Activated naive CD8-positive, alpha-beta T cell (primary cell): ENCODE measurements around the gene CTNND1.

ENCODE experiments used
- H3K27ac Mint-ChIP-seq: one replicate; pipeline ENCODE4 v1.8.0; 2021; ENCODE audit warnings: mixed read lengths
- H3K27me3 Mint-ChIP-seq: one replicate; pipeline ENCODE4 v1.8.0; 2021; ENCODE audit warnings: mixed read lengths
- H3K36me3 Mint-ChIP-seq: one replicate; pipeline ENCODE4 v1.8.0; 2021; ENCODE audit warnings: mixed read lengths
- H3K4me1 Mint-ChIP-seq: one replicate; pipeline ENCODE4 v1.8.0; 2021; ENCODE audit warnings: low read depth, mixed read lengths
- H3K4me3 Mint-ChIP-seq: one replicate; pipeline ENCODE4 v1.8.0; 2021; ENCODE audit warnings: mild to moderate bottlenecking, mixed read lengths
- H3K9me3 Mint-ChIP-seq: one replicate; pipeline ENCODE4 v1.8.0; 2021; ENCODE audit warnings: low read depth, mixed read lengths

Gene CTNND1

DNA sequence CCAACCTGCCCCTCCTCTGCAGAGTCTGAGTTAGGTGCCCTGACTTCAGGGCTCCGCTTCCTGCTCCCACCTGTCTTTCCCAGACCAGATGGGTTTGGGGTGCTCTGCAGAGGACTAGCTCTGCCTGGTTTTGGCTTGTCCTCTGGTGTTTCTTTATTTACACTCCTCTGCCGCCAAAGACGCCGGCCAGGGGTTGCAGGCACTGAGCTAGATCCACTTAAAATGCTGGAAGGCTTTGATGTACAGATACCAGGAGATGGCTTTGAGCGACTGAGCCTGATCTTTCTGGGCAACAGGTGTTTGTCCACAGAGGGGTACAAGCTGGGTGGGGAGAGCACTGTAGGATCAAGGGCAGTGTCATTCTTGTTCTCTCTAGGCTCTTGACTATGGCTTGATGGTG is 16.4 kb upstream of the CTNND1 start:
- Mint-ChIP-seq H3K27ac (peak overlapping the region; percentile 82), H3K36me3 (peaks cover 12% of the 10 kb centered on the region), H3K27me3 (no peaks in the 10 kb centered on the region), H3K4me3 (peak overlapping the region; percentile 13), H3K4me1 (peaks cover 61% of the 10 kb centered on the region), H3K9me3 (no peaks in the 10 kb centered on the region)

DNA sequence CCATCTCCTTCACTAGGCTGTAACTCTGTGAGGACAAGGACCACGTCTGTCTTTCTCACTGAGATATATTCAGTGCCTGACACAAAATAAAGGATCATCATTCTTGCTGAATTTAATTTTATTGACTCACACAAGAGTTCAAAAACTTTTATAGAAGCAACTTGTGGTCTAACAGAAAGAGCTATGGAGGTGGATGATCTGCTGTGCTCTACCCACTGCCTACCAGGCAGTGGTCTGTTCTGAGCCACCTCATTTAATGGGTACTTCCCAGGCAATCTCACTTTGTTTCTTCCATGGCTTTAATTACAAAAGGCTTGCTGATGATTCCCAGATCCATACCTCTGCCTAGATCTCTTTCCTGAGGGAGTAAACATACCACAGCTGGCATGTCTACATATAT is 14.7 kb upstream of the CTNND1 start:
- no peaks in the 10 kb centered on the region for H3K27me3 Mint-ChIP-seq
- peaks cover 11% of the 10 kb centered on the region for H3K36me3 Mint-ChIP-seq
- no peaks in the 10 kb centered on the region for H3K9me3 Mint-ChIP-seq
- H3K4me3 Mint-ChIP-seq, result peak overlapping the region; percentile 20
- H3K4me1 Mint-ChIP-seq, result peaks cover 58% of the 10 kb centered on the region
- peak overlapping the region; percentile 82 for H3K27ac Mint-ChIP-seq

DNA sequence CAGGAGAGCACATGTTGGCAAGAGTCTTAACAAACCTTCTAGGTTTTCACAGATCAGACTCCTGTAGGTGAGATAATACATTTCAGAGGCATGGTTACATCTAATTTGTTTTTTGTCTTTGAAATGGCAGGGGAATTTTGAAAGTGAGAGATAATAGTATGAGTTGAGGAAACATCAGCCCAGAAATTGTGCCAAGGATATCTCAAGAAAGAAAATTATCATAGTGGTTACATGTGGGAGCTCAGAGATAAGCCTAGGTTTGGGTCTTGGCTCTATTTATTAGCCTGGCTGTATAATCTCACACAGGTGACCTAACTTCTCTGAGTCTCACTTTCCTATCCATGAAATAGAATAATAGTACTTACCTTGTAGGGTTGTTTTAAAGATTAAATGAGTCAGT is 10.4 kb upstream of the CTNND1 start:
- H3K27ac Mint-ChIP-seq, result peak overlapping the region; percentile 10
- H3K27me3 Mint-ChIP-seq, result no peaks in the 10 kb centered on the region
- H3K36me3 Mint-ChIP-seq, result no peaks in the 10 kb centered on the region
- peaks cover 25% of the 10 kb centered on the region for H3K4me1 Mint-ChIP-seq
- no peaks in the 10 kb centered on the region for H3K9me3 Mint-ChIP-seq
- H3K4me3 Mint-ChIP-seq, result no peak overlapping the region

DNA sequence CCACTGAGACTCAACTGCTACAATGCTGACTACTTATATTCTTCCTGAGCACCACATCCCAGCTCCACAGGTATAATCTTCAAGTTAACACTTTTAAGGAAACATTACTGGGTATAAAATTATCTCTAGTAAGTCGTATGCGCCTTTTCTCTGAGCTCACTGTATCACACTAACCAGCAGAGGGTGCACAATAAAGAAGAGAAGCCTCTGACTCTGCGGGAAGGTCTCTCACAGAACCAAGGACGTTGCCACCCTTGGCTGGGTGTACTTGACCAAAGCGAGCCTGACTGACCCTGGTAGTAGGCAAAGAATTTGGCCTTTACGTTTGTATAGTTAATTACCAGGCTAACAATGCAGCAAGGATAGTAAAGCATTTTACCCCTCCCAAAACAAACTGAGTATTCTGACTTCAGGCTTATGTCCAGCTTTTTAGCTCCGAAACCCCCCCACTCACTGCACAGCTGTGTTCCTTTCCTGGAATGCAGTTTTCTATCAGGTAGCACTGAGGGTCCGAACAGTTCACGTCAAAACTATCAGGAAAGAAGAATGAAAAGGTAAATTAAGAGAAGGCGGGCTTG is 9.8 kb upstream of the CTNND1 start, which contains the start of gene BTBD18:
Gene BTBD18 (minus strand): TSS at position 144 of the 578 bp plus-strand sequence. CDS start 631 bp downstream, outside the sequence.
- Mint-ChIP-seq H3K27ac (peak within 1 kb of the TSS; percentile 10), H3K36me3 (no peaks in the 10 kb centered on the region), H3K9me3 (no peaks in the 10 kb centered on the region), H3K27me3 (no peaks in the 10 kb centered on the region), H3K4me3 (no peak within 1 kb of the TSS), H3K4me1 (peaks cover 20% of the 10 kb centered on the region)

DNA sequence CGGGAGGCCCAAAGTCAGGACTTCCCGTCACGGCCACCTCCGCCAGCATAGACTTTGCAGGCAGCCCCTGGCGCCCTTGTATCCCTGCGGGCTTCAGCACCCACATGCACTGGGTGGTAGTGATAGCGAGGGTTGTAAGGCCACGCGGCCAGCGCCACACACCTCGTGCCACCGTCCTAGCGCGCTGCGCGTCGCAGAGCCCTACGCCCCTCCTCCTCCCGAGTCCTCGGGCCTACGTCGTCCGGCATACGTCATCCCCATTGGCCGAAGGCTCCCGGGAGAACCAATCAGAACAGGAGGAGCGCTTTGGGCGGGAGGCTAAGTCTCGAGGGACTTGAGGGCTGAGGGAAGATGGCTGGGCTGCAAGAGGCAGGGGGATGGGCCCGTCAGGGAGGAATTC is 8.6 kb upstream of the CTNND1 start:
- Mint-ChIP-seq H3K9me3 (no peaks in the 10 kb centered on the region), H3K36me3 (no peaks in the 10 kb centered on the region), H3K27me3 (no peaks in the 10 kb centered on the region), H3K27ac (no peak overlapping the region), H3K4me3 (no peak overlapping the region), H3K4me1 (peaks cover 14% of the 10 kb centered on the region)

DNA sequence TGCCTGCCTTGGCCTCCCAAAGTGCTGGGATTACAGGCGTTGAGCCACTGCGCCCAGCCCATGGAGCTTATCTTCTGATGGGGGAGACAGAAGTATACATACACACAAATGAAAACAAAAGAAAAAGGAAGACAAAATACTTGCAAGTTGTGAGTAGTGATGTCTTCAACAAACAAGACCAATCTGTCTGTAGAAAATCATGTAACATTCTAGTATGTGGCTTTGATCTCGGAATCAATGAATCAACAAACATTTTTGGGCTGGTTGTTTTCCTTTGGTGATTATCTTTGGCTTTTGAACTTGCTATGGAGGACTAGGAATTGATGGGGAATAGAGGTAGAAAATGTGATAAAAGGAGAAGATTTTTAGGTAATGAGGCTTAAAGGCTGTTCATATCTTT is 3.4 kb upstream of the CTNND1 start:
- Mint-ChIP-seq H3K9me3 (no peaks in the 10 kb centered on the region), H3K27me3 (no peaks in the 10 kb centered on the region), H3K27ac (no peak overlapping the region), H3K4me1 (peaks cover 19% of the 10 kb centered on the region), H3K4me3 (no peak overlapping the region), H3K36me3 (no peaks in the 10 kb centered on the region)

DNA sequence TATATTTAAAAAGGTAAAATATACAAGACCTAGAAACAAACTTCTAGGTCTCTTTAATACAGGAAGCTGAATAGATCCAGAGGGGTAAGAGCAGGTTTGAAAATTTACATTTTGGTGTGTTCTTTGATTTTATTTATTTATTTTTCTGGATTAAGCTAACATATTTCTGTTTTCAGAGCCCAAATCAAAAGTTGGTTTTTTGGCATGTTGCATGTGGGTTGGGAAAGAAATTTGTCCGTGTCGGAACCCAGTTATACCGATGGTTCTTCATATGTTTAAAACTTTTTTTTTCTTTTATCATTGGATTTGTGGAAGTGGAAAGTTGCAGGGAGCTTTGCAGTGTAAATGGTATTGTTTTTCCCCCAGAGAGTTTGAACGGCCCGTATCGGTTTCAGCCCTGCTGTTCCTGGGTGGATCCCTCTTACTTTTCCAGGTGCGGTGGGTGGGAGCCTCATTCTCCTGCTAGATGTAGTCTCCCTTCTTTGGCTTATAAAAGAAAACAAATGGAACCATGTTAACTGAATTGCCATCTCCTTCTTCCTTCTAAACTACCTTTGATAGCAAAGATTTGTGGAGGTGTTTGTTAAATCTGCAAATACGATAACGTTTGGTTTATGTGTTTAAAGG is 746 bp downstream of the CTNND1 start:
- H3K36me3 Mint-ChIP-seq, result peaks cover 4% of the 10 kb centered on the region
- no peaks in the 10 kb centered on the region for H3K9me3 Mint-ChIP-seq
- peaks cover 30% of the 10 kb centered on the region for H3K4me1 Mint-ChIP-seq
- no peak overlapping the region for H3K27ac Mint-ChIP-seq
- peak overlapping the region; percentile 18 for H3K4me3 Mint-ChIP-seq
- no peaks in the 10 kb centered on the region for H3K27me3 Mint-ChIP-seq

DNA sequence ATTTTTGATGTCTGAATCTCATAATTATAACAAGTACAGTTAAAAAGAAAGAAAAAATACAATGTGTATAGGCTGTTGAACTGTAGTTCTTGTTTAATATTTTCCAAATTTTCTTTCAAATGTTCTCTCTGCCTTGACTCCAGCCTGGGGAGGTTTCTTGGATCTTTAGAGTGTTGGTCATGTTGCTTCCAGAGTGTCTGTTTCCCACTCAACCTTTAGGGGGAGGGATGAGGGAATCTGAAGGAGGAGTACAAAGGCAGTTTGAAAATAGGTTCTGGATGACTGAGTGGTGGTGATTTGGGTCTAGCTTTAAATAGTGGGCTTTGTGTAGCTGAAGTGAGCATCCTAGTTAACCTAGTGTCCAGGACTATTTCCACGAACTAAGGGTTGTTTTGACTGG is 2.0 kb downstream of the CTNND1 start:
- no peak overlapping the region for H3K4me3 Mint-ChIP-seq
- H3K27ac Mint-ChIP-seq, result no peak overlapping the region
- peaks cover 26% of the 10 kb centered on the region for H3K4me1 Mint-ChIP-seq
- H3K36me3 Mint-ChIP-seq, result peaks cover 5% of the 10 kb centered on the region
- no peaks in the 10 kb centered on the region for H3K9me3 Mint-ChIP-seq
- no peaks in the 10 kb centered on the region for H3K27me3 Mint-ChIP-seq

DNA sequence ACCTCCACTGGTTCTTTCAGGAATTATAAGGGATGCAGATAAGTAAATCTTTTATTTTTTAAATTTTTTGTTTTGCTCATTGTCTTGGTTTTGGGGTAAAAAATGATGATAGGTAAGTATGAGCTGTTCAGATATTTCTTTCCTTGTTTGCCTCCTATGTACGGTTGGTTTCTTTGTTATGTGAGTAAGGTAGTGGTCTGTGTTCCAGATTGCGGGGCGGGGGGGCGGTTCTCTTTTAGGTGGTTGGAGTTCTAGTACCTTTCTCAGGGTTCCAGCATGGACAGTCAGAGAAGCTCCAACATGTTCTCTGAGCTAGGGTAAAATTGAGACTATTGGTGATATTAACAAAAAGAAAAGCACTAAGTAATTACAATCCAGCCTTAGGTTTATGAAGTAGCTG is 2.4 kb downstream of the CTNND1 start:
- Mint-ChIP-seq H3K36me3 (peaks cover 5% of the 10 kb centered on the region), H3K27ac (no peak overlapping the region), H3K4me1 (peaks cover 26% of the 10 kb centered on the region), H3K9me3 (no peaks in the 10 kb centered on the region), H3K4me3 (no peak overlapping the region), H3K27me3 (no peaks in the 10 kb centered on the region)

DNA sequence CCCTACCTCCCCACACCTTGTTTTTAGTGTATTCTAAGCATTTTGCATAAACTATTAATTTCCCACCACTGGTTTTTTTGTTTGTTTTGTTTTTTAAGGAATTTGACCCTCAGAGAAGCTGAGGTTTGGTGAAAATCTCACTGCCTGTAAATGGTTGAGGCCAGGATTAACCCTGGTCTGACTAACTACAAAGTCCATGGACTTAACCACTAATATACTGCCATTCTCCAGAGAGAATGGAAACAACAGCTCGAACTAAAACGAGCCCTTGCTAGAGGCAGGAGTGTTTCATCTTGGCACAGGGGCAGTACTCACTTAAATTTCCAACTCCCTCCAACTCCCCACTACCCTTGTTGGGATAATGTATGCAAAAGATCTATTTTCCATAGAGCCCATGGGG is 3.0 kb downstream of the CTNND1 start:
- Mint-ChIP-seq H3K27me3 (no peaks in the 10 kb centered on the region), H3K4me3 (no peak overlapping the region), H3K27ac (no peak overlapping the region), H3K36me3 (peaks cover 5% of the 10 kb centered on the region), H3K9me3 (no peaks in the 10 kb centered on the region), H3K4me1 (peaks cover 26% of the 10 kb centered on the region)

DNA sequence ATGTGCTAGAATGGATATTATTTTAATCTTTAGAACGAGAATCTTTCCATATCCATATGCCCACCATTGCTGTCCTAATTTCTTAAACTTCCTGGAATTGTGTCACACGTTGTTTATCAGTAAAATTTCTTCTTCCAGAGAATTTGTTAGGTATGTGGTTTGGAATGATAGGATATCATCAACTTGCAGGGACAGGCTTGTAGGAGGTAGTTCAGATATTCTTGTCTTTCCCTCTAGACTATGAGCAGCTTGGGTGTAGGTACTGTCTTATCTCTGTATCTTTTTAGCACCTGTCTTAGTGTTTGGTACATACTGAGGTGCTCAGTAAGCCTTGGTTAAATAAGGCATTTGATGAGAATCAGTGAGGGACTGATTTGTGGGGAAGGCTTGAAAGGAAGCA is 3.4 kb downstream of the CTNND1 start:
- Mint-ChIP-seq H3K27me3 (no peaks in the 10 kb centered on the region), H3K36me3 (peaks cover 5% of the 10 kb centered on the region), H3K27ac (no peak overlapping the region), H3K4me1 (peaks cover 26% of the 10 kb centered on the region), H3K4me3 (no peak overlapping the region), H3K9me3 (no peaks in the 10 kb centered on the region)

DNA sequence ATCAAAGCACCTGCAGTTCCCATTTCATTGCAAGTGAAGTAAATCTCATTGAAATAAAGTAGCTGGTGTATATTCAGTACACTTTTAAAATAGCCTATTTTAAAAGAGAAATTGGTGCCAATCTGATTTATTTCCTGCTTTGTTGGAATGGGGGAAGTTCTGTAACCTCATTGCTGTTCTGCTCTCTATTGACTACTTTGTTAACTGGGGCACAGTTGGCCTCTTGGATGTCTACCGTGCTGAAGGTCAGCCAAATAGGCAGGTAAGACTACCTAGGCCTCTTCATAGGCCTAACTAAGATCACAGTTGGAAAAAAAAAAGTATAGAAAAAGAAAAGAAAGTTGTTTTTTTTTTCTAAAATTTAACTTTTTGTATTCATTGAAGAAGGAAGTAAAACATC is 9.2 kb downstream of the CTNND1 start:
- Mint-ChIP-seq H3K27ac (no peak overlapping the region), H3K4me1 (peaks cover 8% of the 10 kb centered on the region), H3K9me3 (no peaks in the 10 kb centered on the region), H3K4me3 (no peak overlapping the region), H3K36me3 (peaks cover 11% of the 10 kb centered on the region), H3K27me3 (no peaks in the 10 kb centered on the region)

DNA sequence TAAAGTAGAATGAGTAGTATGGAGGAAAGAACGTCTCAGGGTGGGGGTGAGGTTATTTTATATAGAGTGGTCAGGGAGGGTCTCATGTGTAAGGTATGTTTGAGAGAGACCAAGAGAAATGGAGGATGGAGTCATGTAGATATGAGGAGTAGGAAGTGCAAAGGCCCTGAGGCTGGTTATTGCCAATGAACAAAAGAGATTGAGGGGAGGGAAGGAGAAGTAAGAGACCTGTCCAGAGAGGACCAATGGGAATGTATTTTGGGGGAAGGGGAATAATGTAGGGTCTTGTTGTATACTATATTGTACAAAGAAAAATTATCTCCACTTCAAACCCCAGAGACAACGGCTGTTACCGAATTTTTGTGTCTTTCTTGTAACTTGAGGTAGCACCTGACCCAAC is 9.8 kb downstream of the CTNND1 start:
- Mint-ChIP-seq H3K4me1 (peaks cover 11% of the 10 kb centered on the region), H3K4me3 (no peak overlapping the region), H3K9me3 (no peaks in the 10 kb centered on the region), H3K27ac (no peak overlapping the region), H3K27me3 (no peaks in the 10 kb centered on the region), H3K36me3 (peaks cover 10% of the 10 kb centered on the region)

DNA sequence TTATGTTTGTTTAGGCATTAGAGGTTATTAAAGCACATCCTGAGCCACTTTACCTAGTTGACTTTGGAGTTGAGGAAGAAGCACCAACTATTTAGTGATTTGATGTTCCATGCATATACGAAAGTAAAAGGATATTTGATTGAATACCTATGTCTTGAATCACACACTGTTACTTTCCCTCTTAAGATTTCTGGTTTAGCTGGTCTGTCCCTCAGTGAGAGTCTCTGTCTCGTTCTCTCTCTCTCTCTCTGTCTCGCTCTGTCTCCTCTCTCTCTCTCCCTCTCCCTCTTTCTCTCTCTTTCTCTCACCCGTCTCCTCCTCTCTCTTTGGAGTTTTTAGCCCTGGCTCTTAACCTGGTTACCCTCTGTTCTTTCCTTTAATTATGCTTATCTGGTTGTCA is 11.0 kb downstream of the CTNND1 start:
- H3K27ac Mint-ChIP-seq, result no peak overlapping the region
- peaks cover 8% of the 10 kb centered on the region for H3K36me3 Mint-ChIP-seq
- H3K4me3 Mint-ChIP-seq, result no peak overlapping the region
- H3K4me1 Mint-ChIP-seq, result peaks cover 13% of the 10 kb centered on the region
- H3K27me3 Mint-ChIP-seq, result no peaks in the 10 kb centered on the region
- no peaks in the 10 kb centered on the region for H3K9me3 Mint-ChIP-seq

DNA sequence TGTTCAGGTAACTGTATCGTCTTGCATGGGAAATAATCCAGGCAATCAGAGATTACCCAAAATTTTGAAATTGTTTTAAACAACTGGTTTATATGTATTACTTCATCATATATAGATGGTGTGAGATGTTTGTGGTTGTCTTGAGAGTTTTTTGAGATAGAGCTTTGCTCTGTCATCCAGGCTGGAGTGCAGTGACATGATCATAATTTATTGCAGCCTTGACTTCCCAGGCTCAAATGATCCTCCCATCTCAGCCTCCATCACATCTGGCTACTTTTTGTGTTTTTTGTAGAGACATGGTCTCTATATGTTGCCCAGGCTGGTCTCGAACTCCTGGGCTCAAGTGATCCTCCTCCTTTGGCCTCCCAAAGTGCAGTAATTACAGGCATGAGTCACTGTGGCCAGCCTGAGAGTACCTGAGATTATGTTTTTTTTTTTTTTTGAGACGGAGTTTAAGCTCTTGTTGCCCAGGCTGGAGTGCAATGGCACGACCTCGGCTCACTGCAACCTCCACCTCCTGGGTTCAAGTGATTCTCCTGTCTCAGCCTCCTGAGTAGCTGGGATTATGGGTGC is 11.5 kb downstream of the CTNND1 start:
- Mint-ChIP-seq H3K9me3 (no peaks in the 10 kb centered on the region), H3K36me3 (peaks cover 8% of the 10 kb centered on the region), H3K4me3 (no peak overlapping the region), H3K4me1 (peaks cover 15% of the 10 kb centered on the region), H3K27ac (no peak overlapping the region), H3K27me3 (no peaks in the 10 kb centered on the region)

DNA sequence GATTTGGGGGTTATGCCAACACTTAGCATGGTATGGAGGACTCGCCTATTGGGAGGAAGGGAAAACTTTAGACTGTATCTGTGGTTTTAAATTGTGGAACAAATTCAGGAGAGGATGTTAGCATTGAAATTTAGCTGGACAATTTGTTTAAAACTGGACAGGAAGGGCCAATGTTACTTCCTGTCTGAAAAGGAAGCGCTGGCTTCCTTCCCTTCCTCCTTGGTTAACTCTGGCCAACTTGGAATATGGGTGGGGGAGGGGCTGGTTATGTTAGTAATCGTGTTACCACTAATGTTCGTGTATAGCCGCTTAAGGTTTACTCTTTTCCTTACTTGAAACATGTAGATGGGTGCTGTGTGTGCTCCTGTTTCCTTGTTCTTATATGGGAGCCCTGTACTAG is 13.9 kb downstream of the CTNND1 start:
- Mint-ChIP-seq H3K36me3 (peaks cover 8% of the 10 kb centered on the region), H3K27me3 (no peaks in the 10 kb centered on the region), H3K4me3 (no peak overlapping the region), H3K4me1 (peaks cover 30% of the 10 kb centered on the region), H3K27ac (no peak overlapping the region), H3K9me3 (no peaks in the 10 kb centered on the region)
